ENCODE measurements around the gene TSC22D4. TPM values are rescaled to one million over a fixed set of nuclear protein-coding genes. Genes with fewer than 3 reads are reported as not detected.

Gene TSC22D4
- total and polyA plus RNA-seq, 9 of the 15 experiments (the other 6 are each of a cell fraction or from before 2014, with no cell fraction given): 0.37 to 107 (median 28.7) TPM

GRCh38 chr7:100476903-100477870 lies 1.8 kb downstream of the TSC22D4 start (continued):
- TF ChIP-seq REST (IDR thresholded peaks at IDR 0.05; ENCODE audit: borderline replicate concordance) (no peak), REST (CRISPR knock-in tag; IDR thresholded peaks at IDR 0.05; ENCODE audit: low read depth) (no peak), PML (IDR thresholded peaks at IDR 0.05; ENCODE audit: low read length) (no peak), E2F5 (CRISPR knock-in tag; IDR thresholded peaks at IDR 0.05) (no peak), ZNF589 (CRISPR knock-in tag; IDR thresholded peaks at IDR 0.05; ENCODE audit: low read depth) (no peak), MYNN (IDR thresholded peaks at IDR 0.05) (peak; percentile 59; the same call in 1 of the 2 replicates), MYNN (CRISPR knock-in tag; IDR thresholded peaks at IDR 0.05) (no peak), ZNF316 (IDR thresholded peaks at IDR 0.05) (no peak), ZBTB12 (CRISPR knock-in tag; IDR thresholded peaks at IDR 0.05) (no peak), ZNF133 (CRISPR knock-in tag; IDR thresholded peaks at IDR 0.05) (no peak), ZNF282 (CRISPR knock-in tag; IDR thresholded peaks at IDR 0.05) (no peak), ZNF561 (CRISPR knock-in tag; conservative IDR thresholded peaks at IDR 0.05) (no peak), TBP (optimal IDR thresholded peaks at IDR 0.05; ENCODE audit: low read depth, low read length) (no peak), FOXJ3 (CRISPR knock-in tag; IDR thresholded peaks at IDR 0.05) (no peak), CBX1 (IDR thresholded peaks at IDR 0.05; ENCODE audit: low read depth) (no peak), XRCC4 (IDR thresholded peaks at IDR 0.05; ENCODE audit: extremely low read depth, insufficient read depth, insufficient read length) (no peak), ZFX (CRISPR knock-in tag; IDR thresholded peaks at IDR 0.05) (no peak)

Data from K562 (cell line).